Measurements from ENCODE around the gene FAM131A. TPM values are rescaled to one million over a fixed set of nuclear protein-coding genes. Genes with fewer than 3 reads are reported as not detected.

Gene FAM131A
- total and polyA plus RNA-seq, 2 donors (not counting 3 experiments of a cell fraction or from before 2014, with no cell fraction given), result 19.9 to 29.9 TPM

DNA sequence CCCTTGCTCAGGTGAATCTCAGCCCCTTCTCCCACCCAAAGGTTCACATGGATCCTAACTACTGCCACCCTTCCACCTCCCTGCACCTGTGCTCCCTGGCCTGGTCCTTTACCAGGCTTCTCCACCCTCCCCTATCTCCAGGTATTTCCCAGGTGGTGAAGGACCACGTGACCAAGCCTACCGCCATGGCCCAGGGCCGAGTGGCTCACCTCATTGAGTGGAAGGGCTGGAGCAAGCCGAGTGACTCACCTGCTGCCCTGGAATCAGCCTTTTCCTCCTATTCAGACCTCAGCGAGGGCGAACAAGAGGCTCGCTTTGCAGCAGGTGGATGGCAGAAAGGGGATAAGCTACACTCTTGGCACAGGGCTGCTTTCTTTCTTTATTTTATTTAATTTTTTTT is 4.5 kb downstream of the FAM131A start:
- ChIA-PET CTCF (interaction anchor here (1.7 kb wide), 1 partner anchor 18 kb away, joined by 5 read pairs; no protein-coding TSS in a partner anchor), POLR2A (no interaction called here)
- peaks cover 6 to 25% of the 10 kb centered on the region in 2 experiments for H3K36me3 ChIP-seq (ENCODE audit: control insufficient read depth in 2 of 2, extremely low read depth in 1 of 2, insufficient read depth in 2 of 2, low read length in 2 of 2)
- no peak for DNase-seq (ENCODE audit: low read depth, low spot score)
- H3K9me1 ChIP-seq (replicated peaks; ENCODE audit: control insufficient read depth, extremely low read depth, insufficient read depth, low read length), result no peaks in the 10 kb centered on the region
- H3K4me2 ChIP-seq (ENCODE audit: insufficient read depth, low read length), result no peak overlapping the region
- peaks cover 30% of the 10 kb centered on the region for H3K4me1 ChIP-seq (ENCODE audit: control insufficient read depth, extremely low read depth, insufficient read depth, low read length)
- no peak for TF ChIP-seq MYC (IDR thresholded peaks at IDR 0.05; ENCODE audit: low read depth, low read length)
- TF ChIP-seq POLR2A (IDR thresholded peaks at IDR 0.05; ENCODE audit: low read depth, low read length), result no peak
- TF ChIP-seq FOS (IDR thresholded peaks at IDR 0.05; ENCODE audit: borderline replicate concordance, insufficient read depth, low read length), result no peak
- no peak for TF ChIP-seq EZH2 (IDR thresholded peaks at IDR 0.05; ENCODE audit: borderline replicate concordance, low read depth, low read length, severe bottlenecking)
- no peak for TF ChIP-seq GATA2 (IDR thresholded peaks at IDR 0.05; ENCODE audit: insufficient read depth, insufficient read length, low read depth, low read length)
- TF ChIP-seq, protein P1, sequence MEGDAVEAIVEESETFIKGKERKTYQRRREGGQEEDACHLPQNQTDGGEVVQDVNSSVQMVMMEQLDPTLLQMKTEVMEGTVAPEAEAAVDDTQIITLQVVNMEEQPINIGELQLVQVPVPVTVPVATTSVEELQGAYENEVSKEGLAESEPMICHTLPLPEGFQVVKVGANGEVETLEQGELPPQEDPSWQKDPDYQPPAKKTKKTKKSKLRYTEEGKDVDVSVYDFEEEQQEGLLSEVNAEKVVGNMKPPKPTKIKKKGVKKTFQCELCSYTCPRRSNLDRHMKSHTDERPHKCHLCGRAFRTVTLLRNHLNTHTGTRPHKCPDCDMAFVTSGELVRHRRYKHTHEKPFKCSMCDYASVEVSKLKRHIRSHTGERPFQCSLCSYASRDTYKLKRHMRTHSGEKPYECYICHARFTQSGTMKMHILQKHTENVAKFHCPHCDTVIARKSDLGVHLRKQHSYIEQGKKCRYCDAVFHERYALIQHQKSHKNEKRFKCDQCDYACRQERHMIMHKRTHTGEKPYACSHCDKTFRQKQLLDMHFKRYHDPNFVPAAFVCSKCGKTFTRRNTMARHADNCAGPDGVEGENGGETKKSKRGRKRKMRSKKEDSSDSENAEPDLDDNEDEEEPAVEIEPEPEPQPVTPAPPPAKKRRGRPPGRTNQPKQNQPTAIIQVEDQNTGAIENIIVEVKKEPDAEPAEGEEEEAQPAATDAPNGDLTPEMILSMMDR (IDR thresholded peaks at IDR 0.05; ENCODE audit: extremely low read depth in 1 of 2, insufficient read depth in 1 of 2, low read depth in 1 of 2, low read length in 2 of 2), result no peak
- no peak for TF ChIP-seq POLR2AphosphoS5 (IDR thresholded peaks at IDR 0.05; ENCODE audit: insufficient read depth, low read depth, low read length)
- no peak for TF ChIP-seq JUN (IDR thresholded peaks at IDR 0.05; ENCODE audit: borderline replicate concordance, insufficient read depth, insufficient read length, low read depth)
- TF ChIP-seq, protein P2, sequence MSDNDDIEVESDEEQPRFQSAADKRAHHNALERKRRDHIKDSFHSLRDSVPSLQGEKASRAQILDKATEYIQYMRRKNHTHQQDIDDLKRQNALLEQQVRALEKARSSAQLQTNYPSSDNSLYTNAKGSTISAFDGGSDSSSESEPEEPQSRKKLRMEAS (IDR thresholded peaks at IDR 0.05; ENCODE audit: insufficient read depth, insufficient read length), result no peak
- no peak for FAIRE-seq
- BruUV-seq (replicated peaks), result no TSS peak
- H3K27ac ChIP-seq (ENCODE audit: insufficient read depth, low read depth, low read length), result no peak overlapping the region
- no peak overlapping the region for H3K9ac ChIP-seq (replicated peaks; ENCODE audit: extremely low read depth, insufficient read depth, low read length)
- intact Hi-C loops (cut with micrococcal nuclease), result no loop called here
- H3K27me3 ChIP-seq (ENCODE audit: control insufficient read depth in 2 of 2, insufficient read depth in 2 of 2, low read length in 2 of 2), result no peaks in the 10 kb centered on the region
- H3K4me3 ChIP-seq (replicated peaks in 1 of 3; ENCODE audit: insufficient read depth in 1 of 3, low read depth in 1 of 3, low read length in 3 of 3), result no peak overlapping the region
- no peak overlapping the region for H2AFZ ChIP-seq (ENCODE audit: low read depth, low read length)
- dilution Hi-C loops (cut with MboI; ENCODE audit: extremely low pct_ligation_motif_present, low sequenced_read_pairs), result no loop called here
- H3K79me2 ChIP-seq (ENCODE audit: control insufficient read depth, insufficient read depth, low read length), result peaks cover 32% of the 10 kb centered on the region
- H4K20me1 ChIP-seq (replicated peaks; ENCODE audit: control insufficient read depth, extremely low read depth, insufficient read depth, low read length), result no peaks in the 10 kb centered on the region
- H3K9me3 ChIP-seq (replicated peaks; ENCODE audit: control insufficient read depth, insufficient read depth, low read length), result no peaks in the 10 kb centered on the region

Data from endothelial cell of umbilical vein (primary cell).